ENCODE results near the gene PRR14L.

The PRR14L gene

GRCh38 chr22:31739795-31740201 lies 10.1 kb downstream of the PRR14L start:
- Histone ChIP-seq H3K9ac (ENCODE audit: low read length) (no peak overlapping the region), H3K4me1 (ENCODE audit: control insufficient read depth, insufficient read depth, low read length) (peaks cover 23% of the 10 kb centered on the region), H3K9me3 (ENCODE audit: control insufficient read depth, low read length) (no peaks in the 10 kb centered on the region), H3K4me3 (ENCODE audit: low read length) (no peak overlapping the region), H3K27me3 (replicated peaks; ENCODE audit: control insufficient read depth, insufficient read depth, low read length) (no peaks in the 10 kb centered on the region), H3K36me3 (ENCODE audit: control insufficient read depth, insufficient read depth, low read length, severe bottlenecking) (peaks cover 5% of the 10 kb centered on the region)
- DNase-seq (ENCODE audit: low read depth), result no peak

GRCh38 chr22:31738566-31738965 lies 11.4 kb downstream of the PRR14L start:
- peaks cover 32% of the 10 kb centered on the region for H3K4me1 ChIP-seq (ENCODE audit: control insufficient read depth, insufficient read depth, low read length)
- H3K9ac ChIP-seq (ENCODE audit: low read length), result no peak overlapping the region
- H3K27me3 ChIP-seq (replicated peaks; ENCODE audit: control insufficient read depth, insufficient read depth, low read length), result no peaks in the 10 kb centered on the region
- H3K36me3 ChIP-seq (ENCODE audit: control insufficient read depth, insufficient read depth, low read length, severe bottlenecking), result peaks cover 5% of the 10 kb centered on the region
- H3K4me3 ChIP-seq (ENCODE audit: low read length), result no peak overlapping the region
- H3K9me3 ChIP-seq (ENCODE audit: control insufficient read depth, low read length), result no peaks in the 10 kb centered on the region
- DNase-seq (ENCODE audit: low read depth), result no peak

GRCh38 chr22:31737932-31738331 lies 12.0 kb downstream of the PRR14L start:
- no peaks in the 10 kb centered on the region for H3K27me3 ChIP-seq (replicated peaks; ENCODE audit: control insufficient read depth, insufficient read depth, low read length)
- DNase-seq (ENCODE audit: low read depth), result no peak
- no peak overlapping the region for H3K4me3 ChIP-seq (ENCODE audit: low read length)
- H3K9me3 ChIP-seq (ENCODE audit: control insufficient read depth, low read length), result no peaks in the 10 kb centered on the region
- H3K4me1 ChIP-seq (ENCODE audit: control insufficient read depth, insufficient read depth, low read length), result peaks cover 29% of the 10 kb centered on the region
- H3K9ac ChIP-seq (ENCODE audit: low read length), result no peak overlapping the region
- H3K36me3 ChIP-seq (ENCODE audit: control insufficient read depth, insufficient read depth, low read length, severe bottlenecking), result peaks cover 5% of the 10 kb centered on the region

GRCh38 chr22:31736458-31736857 lies 13.5 kb downstream of the PRR14L start:
- Histone ChIP-seq H3K9me3 (ENCODE audit: control insufficient read depth, low read length) (no peaks in the 10 kb centered on the region), H3K4me1 (ENCODE audit: control insufficient read depth, insufficient read depth, low read length) (peaks cover 29% of the 10 kb centered on the region), H3K9ac (ENCODE audit: low read length) (no peak overlapping the region), H3K27me3 (replicated peaks; ENCODE audit: control insufficient read depth, insufficient read depth, low read length) (no peaks in the 10 kb centered on the region), H3K4me3 (ENCODE audit: low read length) (no peak overlapping the region), H3K36me3 (ENCODE audit: control insufficient read depth, insufficient read depth, low read length, severe bottlenecking) (peaks cover 5% of the 10 kb centered on the region)
- DNase-seq (ENCODE audit: low read depth), result no peak

GRCh38 chr22:31734512-31734911 lies 15.4 kb downstream of the PRR14L start:
- Histone ChIP-seq H3K9ac (ENCODE audit: low read length) (no peak overlapping the region), H3K4me3 (ENCODE audit: low read length) (peak overlapping the region; percentile 11), H3K4me1 (ENCODE audit: control insufficient read depth, insufficient read depth, low read length) (peaks cover 30% of the 10 kb centered on the region), H3K36me3 (ENCODE audit: control insufficient read depth, insufficient read depth, low read length, severe bottlenecking) (peaks cover 5% of the 10 kb centered on the region), H3K9me3 (ENCODE audit: control insufficient read depth, low read length) (no peaks in the 10 kb centered on the region), H3K27me3 (replicated peaks; ENCODE audit: control insufficient read depth, insufficient read depth, low read length) (no peaks in the 10 kb centered on the region)
- DNase-seq (ENCODE audit: low read depth), result peak; percentile 61

GRCh38 chr22:31733580-31734079 lies 16.3 kb downstream of the PRR14L start:
- H3K4me3 ChIP-seq (ENCODE audit: low read length), result no peak overlapping the region
- no peak for DNase-seq (ENCODE audit: low read depth)
- no peaks in the 10 kb centered on the region for H3K9me3 ChIP-seq (ENCODE audit: control insufficient read depth, low read length)
- no peaks in the 10 kb centered on the region for H3K27me3 ChIP-seq (replicated peaks; ENCODE audit: control insufficient read depth, insufficient read depth, low read length)
- H3K36me3 ChIP-seq (ENCODE audit: control insufficient read depth, insufficient read depth, low read length, severe bottlenecking), result no peaks in the 10 kb centered on the region
- no peak overlapping the region for H3K9ac ChIP-seq (ENCODE audit: low read length)
- H3K4me1 ChIP-seq (ENCODE audit: control insufficient read depth, insufficient read depth, low read length), result peaks cover 29% of the 10 kb centered on the region

GRCh38 chr22:31732089-31732829 lies 17.7 kb downstream of the PRR14L start:
- Histone ChIP-seq H3K4me3 (ENCODE audit: low read length) (no peak overlapping the region), H3K4me1 (ENCODE audit: control insufficient read depth, insufficient read depth, low read length) (peaks cover 25% of the 10 kb centered on the region), H3K9ac (ENCODE audit: low read length) (no peak overlapping the region), H3K27me3 (replicated peaks; ENCODE audit: control insufficient read depth, insufficient read depth, low read length) (no peaks in the 10 kb centered on the region), H3K36me3 (ENCODE audit: control insufficient read depth, insufficient read depth, low read length, severe bottlenecking) (no peaks in the 10 kb centered on the region), H3K9me3 (ENCODE audit: control insufficient read depth, low read length) (no peaks in the 10 kb centered on the region)
- DNase-seq (ENCODE audit: low read depth), result no peak

- H3K9ac ChIP-seq (ENCODE audit: low read length), result no peak overlapping the region
- no peaks in the 10 kb centered on the region for H3K9me3 ChIP-seq (ENCODE audit: control insufficient read depth, low read length)
- no peak for DNase-seq (ENCODE audit: low read depth)
- H3K4me3 ChIP-seq (ENCODE audit: low read length), result no peak overlapping the region
- peaks cover 1% of the 10 kb centered on the region for H3K36me3 ChIP-seq (ENCODE audit: control insufficient read depth, insufficient read depth, low read length, severe bottlenecking)
- no peaks in the 10 kb centered on the region for H3K27me3 ChIP-seq (replicated peaks; ENCODE audit: control insufficient read depth, insufficient read depth, low read length)
- H3K4me1 ChIP-seq (ENCODE audit: control insufficient read depth, insufficient read depth, low read length), result peaks cover 25% of the 10 kb centered on the region
Measured at GRCh38 chr22:31730344-31730711, 19.6 kb downstream of the PRR14L start.

- peaks cover 14% of the 10 kb centered on the region for H3K36me3 ChIP-seq (ENCODE audit: control insufficient read depth, insufficient read depth, low read length, severe bottlenecking)
- H3K9me3 ChIP-seq (ENCODE audit: control insufficient read depth, low read length), result no peaks in the 10 kb centered on the region
- H3K4me3 ChIP-seq (ENCODE audit: low read length), result no peak overlapping the region
- H3K9ac ChIP-seq (ENCODE audit: low read length), result no peak overlapping the region
- peaks cover 14% of the 10 kb centered on the region for H3K4me1 ChIP-seq (ENCODE audit: control insufficient read depth, insufficient read depth, low read length)
- H3K27me3 ChIP-seq (replicated peaks; ENCODE audit: control insufficient read depth, insufficient read depth, low read length), result no peaks in the 10 kb centered on the region
- DNase-seq (ENCODE audit: low read depth), result no peak
Measured at GRCh38 chr22:31728857-31729256, 21.1 kb downstream of the PRR14L start.

GRCh38 chr22:31726692-31727091 lies 23.2 kb downstream of the PRR14L start:
- peaks cover 32% of the 10 kb centered on the region for H3K36me3 ChIP-seq (ENCODE audit: control insufficient read depth, insufficient read depth, low read length, severe bottlenecking)
- H3K9me3 ChIP-seq (ENCODE audit: control insufficient read depth, low read length), result no peaks in the 10 kb centered on the region
- DNase-seq (ENCODE audit: low read depth), result no peak
- no peak overlapping the region for H3K4me3 ChIP-seq (ENCODE audit: low read length)
- H3K27me3 ChIP-seq (replicated peaks; ENCODE audit: control insufficient read depth, insufficient read depth, low read length), result no peaks in the 10 kb centered on the region
- peaks cover 14% of the 10 kb centered on the region for H3K4me1 ChIP-seq (ENCODE audit: control insufficient read depth, insufficient read depth, low read length)
- no peak overlapping the region for H3K9ac ChIP-seq (ENCODE audit: low read length)

- no peaks in the 10 kb centered on the region for H3K9me3 ChIP-seq (ENCODE audit: control insufficient read depth, low read length)
- peaks cover 3% of the 10 kb centered on the region for H3K4me1 ChIP-seq (ENCODE audit: control insufficient read depth, insufficient read depth, low read length)
- DNase-seq (ENCODE audit: low read depth), result no peak
- H3K4me3 ChIP-seq (ENCODE audit: low read length), result no peak overlapping the region
- no peak overlapping the region for H3K9ac ChIP-seq (ENCODE audit: low read length)
- H3K27me3 ChIP-seq (replicated peaks; ENCODE audit: control insufficient read depth, insufficient read depth, low read length), result no peaks in the 10 kb centered on the region
- peaks cover 61% of the 10 kb centered on the region for H3K36me3 ChIP-seq (ENCODE audit: control insufficient read depth, insufficient read depth, low read length, severe bottlenecking)
Measured at GRCh38 chr22:31723723-31724122, 26.2 kb downstream of the PRR14L start.

Measured in adipocyte (in vitro differentiated cells).